Activated CD4-positive, alpha-beta memory T cell treated with anti-CD3 and anti-CD28 coated beads for 36 hours (primary cell): ENCODE data around the gene ZWILCH. TPM values are rescaled to one million over a fixed set of nuclear protein-coding genes. Genes with fewer than 3 reads are reported as not detected.

Source experiments
- CTCF ChIA-PET: fragments of 350-600 bp; sonication (Branson Sonifier 250); formaldehyde crosslinking; loops from one replicate; lab custom pipeline; 2021; ENCODE audit warnings: antibody characterized with exemption, inconsistent platforms; lab: Charles Lee
- POLR2A ChIA-PET: fragments of 350-600 bp; sonication (Branson Sonifier 250); formaldehyde crosslinking; loops from one replicate; lab custom pipeline; 2021; ENCODE audit warnings: antibody characterized with exemption; lab: Charles Lee
- DNase-seq: peaks from one replicate; pipeline ENCODE4 v3.0.0-alpha.2; 2020
- H3K27ac Mint-ChIP-seq: one replicate; pipeline ENCODE4 v1.8.0; 2021; ENCODE audit warnings: mixed read lengths
- H3K27me3 Mint-ChIP-seq: one replicate; pipeline ENCODE4 v1.8.0; 2021; ENCODE audit warnings: mixed read lengths
- H3K36me3 Mint-ChIP-seq: one replicate; pipeline ENCODE4 v1.8.0; 2021; ENCODE audit warnings: mixed read lengths
- H3K4me1 Mint-ChIP-seq: one replicate; pipeline ENCODE4 v1.8.0; 2021; ENCODE audit warnings: low read depth, mixed read lengths
- H3K4me3 Mint-ChIP-seq: one replicate; pipeline ENCODE4 v1.8.0; 2021; ENCODE audit warnings: mild to moderate bottlenecking, mixed read lengths
- H3K9me3 Mint-ChIP-seq: one replicate; pipeline ENCODE4 v1.8.0; 2021; ENCODE audit warnings: mixed read lengths
- intact Hi-C: fragments of 100-400 bp; cut with micrococcal nuclease; formaldehyde crosslinking; loops from one replicate; pipeline ENCODE4 v1.15.1; 2023
- total RNA-seq, 2 experiments: library from RNA; stranded (reverse); gene quantifications; one replicate each; pipeline ENCODE4 v1.2.3, GENCODE V29; 2021

The ZWILCH gene
- total RNA-seq, 2 experiments from 2014 or later, result 29.6 to 31.1 TPM

- Mint-ChIP-seq H3K27ac (no peak overlapping the region), H3K4me1 (peaks cover 8% of the 10 kb centered on the region), H3K36me3 (no peaks in the 10 kb centered on the region), H3K4me3 (no peak overlapping the region), H3K9me3 (no peaks in the 10 kb centered on the region), H3K27me3 (no peaks in the 10 kb centered on the region)
- ChIA-PET CTCF (no interaction called here), POLR2A (interaction anchor here (0.5 kb wide), 1 partner anchor 316 kb away, joined by 3 read pairs; no protein-coding TSS in a partner anchor)
- no peak for DNase-seq
- intact Hi-C loops, result no loop called here
Measured at GRCh38 chr15:66572146-66572545, 67.0 kb downstream of the ZWILCH start.

GRCh38 chr15:66573348-66573718 is 68.2 kb downstream of the ZWILCH start:
- peak overlapping the region; percentile 45 for H3K27ac Mint-ChIP-seq
- no peaks in the 10 kb centered on the region for H3K27me3 Mint-ChIP-seq
- POLR2A ChIA-PET, result no interaction called here
- intact Hi-C loops, result no loop called here
- H3K4me3 Mint-ChIP-seq, result no peak overlapping the region
- H3K9me3 Mint-ChIP-seq, result no peaks in the 10 kb centered on the region
- no peak for DNase-seq
- H3K36me3 Mint-ChIP-seq, result no peaks in the 10 kb centered on the region
- H3K4me1 Mint-ChIP-seq, result peaks cover 9% of the 10 kb centered on the region
- CTCF ChIA-PET, result interaction anchor here (0.6 kb wide), 1 partner anchor 25 kb away, joined by 3 read pairs; no protein-coding TSS in a partner anchor

GRCh38 chr15:66573719-66574595 is 68.8 kb downstream of the ZWILCH start:
- intact Hi-C loops, result no loop called here
- Mint-ChIP-seq H3K4me3 (no peak overlapping the region), H3K4me1 (peaks cover 11% of the 10 kb centered on the region), H3K27me3 (no peaks in the 10 kb centered on the region), H3K36me3 (no peaks in the 10 kb centered on the region), H3K9me3 (no peaks in the 10 kb centered on the region), H3K27ac (peak overlapping the region; percentile 45)
- no peak for DNase-seq
- ChIA-PET CTCF (no interaction called here), POLR2A (no interaction called here)

- no peak overlapping the region for H3K27ac Mint-ChIP-seq
- H3K4me3 Mint-ChIP-seq, result no peak overlapping the region
- ChIA-PET POLR2A (no interaction called here), CTCF (interaction anchor here (1.0 kb wide), 1 partner anchor 277 kb away, joined by 4 read pairs; no protein-coding TSS in a partner anchor)
- H3K27me3 Mint-ChIP-seq, result no peaks in the 10 kb centered on the region
- intact Hi-C loops, result no loop called here
- no peaks in the 10 kb centered on the region for H3K9me3 Mint-ChIP-seq
- no peaks in the 10 kb centered on the region for H3K36me3 Mint-ChIP-seq
- H3K4me1 Mint-ChIP-seq, result peaks cover 11% of the 10 kb centered on the region
- DNase-seq, result no peak
Measured at GRCh38 chr15:66574596-66574950, 69.4 kb downstream of the ZWILCH start.

- intact Hi-C loops, result no loop called here
- CTCF ChIA-PET, result no interaction called here
- no peaks in the 10 kb centered on the region for H3K36me3 Mint-ChIP-seq
- no peaks in the 10 kb centered on the region for H3K9me3 Mint-ChIP-seq
- peak; percentile 19 for DNase-seq
- peaks cover 11% of the 10 kb centered on the region for H3K4me1 Mint-ChIP-seq
- POLR2A ChIA-PET, result no interaction called here
- H3K4me3 Mint-ChIP-seq, result no peak overlapping the region
- no peaks in the 10 kb centered on the region for H3K27me3 Mint-ChIP-seq
- H3K27ac Mint-ChIP-seq, result peak overlapping the region; percentile 18
Measured at GRCh38 chr15:66578286-66578875, 73.3 kb downstream of the ZWILCH start.

- ChIA-PET CTCF (no interaction called here), POLR2A (no interaction called here)
- intact Hi-C loops, result no loop called here
- Mint-ChIP-seq H3K36me3 (no peaks in the 10 kb centered on the region), H3K4me3 (no peak overlapping the region), H3K9me3 (no peaks in the 10 kb centered on the region), H3K27me3 (peaks cover 2% of the 10 kb centered on the region), H3K27ac (no peak overlapping the region), H3K4me1 (peaks cover 4% of the 10 kb centered on the region)
- no peak for DNase-seq
Measured at GRCh38 chr15:66580643-66581042, 75.5 kb downstream of the ZWILCH start.

- Mint-ChIP-seq H3K27ac (no peak overlapping the region), H3K4me1 (peaks cover 4% of the 10 kb centered on the region), H3K9me3 (no peaks in the 10 kb centered on the region), H3K27me3 (peaks cover 5% of the 10 kb centered on the region), H3K36me3 (no peaks in the 10 kb centered on the region), H3K4me3 (no peak overlapping the region)
- no peak for DNase-seq
- ChIA-PET CTCF (no interaction called here), POLR2A (no interaction called here)
- intact Hi-C loops, result no loop called here
Measured at GRCh38 chr15:66581972-66582537, 76.9 kb downstream of the ZWILCH start.

- Mint-ChIP-seq H3K36me3 (no peaks in the 10 kb centered on the region), H3K4me1 (no peaks in the 10 kb centered on the region), H3K27ac (no peak overlapping the region), H3K27me3 (peaks cover 13% of the 10 kb centered on the region), H3K9me3 (no peaks in the 10 kb centered on the region), H3K4me3 (no peak overlapping the region)
- CTCF ChIA-PET, result interaction anchor here (0.6 kb wide), 1 partner anchor 1337 kb away, joined by 3 read pairs; no protein-coding TSS in a partner anchor
- no peak for DNase-seq
- intact Hi-C loops, result no loop called here
- POLR2A ChIA-PET, result no interaction called here
Measured at GRCh38 chr15:66586155-66586976, 81.2 kb downstream of the ZWILCH start.

GRCh38 chr15:66587020-66587419 is 81.9 kb downstream of the ZWILCH start:
- Mint-ChIP-seq H3K27ac (no peak overlapping the region), H3K4me1 (no peaks in the 10 kb centered on the region), H3K4me3 (no peak overlapping the region), H3K27me3 (peaks cover 13% of the 10 kb centered on the region), H3K36me3 (no peaks in the 10 kb centered on the region), H3K9me3 (no peaks in the 10 kb centered on the region)
- intact Hi-C loops, result no loop called here
- DNase-seq, result no peak
- POLR2A ChIA-PET, result no interaction called here
- CTCF ChIA-PET, result interaction anchor here (0.6 kb wide), 1 partner anchor 1338 kb away, joined by 3 read pairs; no protein-coding TSS in a partner anchor

- no peaks in the 10 kb centered on the region for H3K36me3 Mint-ChIP-seq
- ChIA-PET POLR2A (no interaction called here), CTCF (interaction anchor here (0.5 kb wide), 1 partner anchor 1128 kb away, joined by 3 read pairs; no protein-coding TSS in a partner anchor)
- DNase-seq, result no peak
- H3K4me1 Mint-ChIP-seq, result no peaks in the 10 kb centered on the region
- intact Hi-C loops, result no loop called here
- H3K27ac Mint-ChIP-seq, result no peak overlapping the region
- H3K9me3 Mint-ChIP-seq, result no peaks in the 10 kb centered on the region
- H3K27me3 Mint-ChIP-seq, result peaks cover 13% of the 10 kb centered on the region
- no peak overlapping the region for H3K4me3 Mint-ChIP-seq
Measured at GRCh38 chr15:66587749-66588148, 82.6 kb downstream of the ZWILCH start.

GRCh38 chr15:66588537-66588936 is 83.4 kb downstream of the ZWILCH start:
- DNase-seq, result no peak
- Mint-ChIP-seq H3K36me3 (no peaks in the 10 kb centered on the region), H3K4me3 (no peak overlapping the region), H3K27ac (no peak overlapping the region), H3K4me1 (no peaks in the 10 kb centered on the region), H3K9me3 (no peaks in the 10 kb centered on the region), H3K27me3 (peaks cover 13% of the 10 kb centered on the region)
- POLR2A ChIA-PET, result no interaction called here
- intact Hi-C loops, result no loop called here
- CTCF ChIA-PET, result interaction anchor here (0.5 kb wide), 1 partner anchor 1128 kb away, joined by 3 read pairs; no protein-coding TSS in a partner anchor
